D721Med (cell line): ENCODE measurements around the gene EYS.
A peak's percentile ranks its signal among the peaks of the same experiment; 100 is the strongest.

Experiments used
- DNase-seq: peaks from one replicate; pipeline ENCODE4 v3.0.0; 2011; ENCODE audit warnings: low spot score; ENCODE audit not compliant: insufficient read length
- FAIRE-seq: peaks from 2 replicates; lab custom pipeline; 2011; peaks lifted over from hg19 to GRCh38; lab: Jason Lieb, UNC
- TF ChIP-seq, protein P1 (sequence below): IDR thresholded peaks from 2 replicates; pipeline ENCODE4 v1.5.1; 2012; ENCODE audit warnings: mild to moderate bottlenecking, control low read depth; ENCODE audit not compliant: insufficient read depth; ENCODE audit errors: missing control alignments

The EYS gene

DNA sequence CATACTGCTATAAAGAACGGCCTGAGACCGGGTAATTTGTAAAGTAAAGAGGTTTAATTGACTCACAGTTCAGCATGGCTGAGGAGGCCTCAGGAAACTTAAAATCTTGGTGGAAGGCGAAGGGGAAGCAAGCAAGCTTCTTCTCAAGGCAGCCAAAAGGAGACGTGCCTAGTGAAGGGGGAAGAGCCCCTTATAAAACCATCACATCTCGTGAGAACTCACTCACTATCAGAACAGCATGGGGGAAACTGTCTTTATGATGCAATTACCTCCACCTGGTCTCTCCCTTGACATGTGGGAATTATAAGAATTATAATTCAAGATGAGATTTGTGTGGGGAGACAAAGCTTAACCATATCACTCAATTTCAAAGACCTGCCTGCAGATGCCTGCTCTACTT lies 447.0 kb downstream of the EYS start:
- FAIRE-seq: no peak
- TF ChIP-seq, protein P1, sequence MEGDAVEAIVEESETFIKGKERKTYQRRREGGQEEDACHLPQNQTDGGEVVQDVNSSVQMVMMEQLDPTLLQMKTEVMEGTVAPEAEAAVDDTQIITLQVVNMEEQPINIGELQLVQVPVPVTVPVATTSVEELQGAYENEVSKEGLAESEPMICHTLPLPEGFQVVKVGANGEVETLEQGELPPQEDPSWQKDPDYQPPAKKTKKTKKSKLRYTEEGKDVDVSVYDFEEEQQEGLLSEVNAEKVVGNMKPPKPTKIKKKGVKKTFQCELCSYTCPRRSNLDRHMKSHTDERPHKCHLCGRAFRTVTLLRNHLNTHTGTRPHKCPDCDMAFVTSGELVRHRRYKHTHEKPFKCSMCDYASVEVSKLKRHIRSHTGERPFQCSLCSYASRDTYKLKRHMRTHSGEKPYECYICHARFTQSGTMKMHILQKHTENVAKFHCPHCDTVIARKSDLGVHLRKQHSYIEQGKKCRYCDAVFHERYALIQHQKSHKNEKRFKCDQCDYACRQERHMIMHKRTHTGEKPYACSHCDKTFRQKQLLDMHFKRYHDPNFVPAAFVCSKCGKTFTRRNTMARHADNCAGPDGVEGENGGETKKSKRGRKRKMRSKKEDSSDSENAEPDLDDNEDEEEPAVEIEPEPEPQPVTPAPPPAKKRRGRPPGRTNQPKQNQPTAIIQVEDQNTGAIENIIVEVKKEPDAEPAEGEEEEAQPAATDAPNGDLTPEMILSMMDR: no peak
- no peak for DNase-seq

DNA sequence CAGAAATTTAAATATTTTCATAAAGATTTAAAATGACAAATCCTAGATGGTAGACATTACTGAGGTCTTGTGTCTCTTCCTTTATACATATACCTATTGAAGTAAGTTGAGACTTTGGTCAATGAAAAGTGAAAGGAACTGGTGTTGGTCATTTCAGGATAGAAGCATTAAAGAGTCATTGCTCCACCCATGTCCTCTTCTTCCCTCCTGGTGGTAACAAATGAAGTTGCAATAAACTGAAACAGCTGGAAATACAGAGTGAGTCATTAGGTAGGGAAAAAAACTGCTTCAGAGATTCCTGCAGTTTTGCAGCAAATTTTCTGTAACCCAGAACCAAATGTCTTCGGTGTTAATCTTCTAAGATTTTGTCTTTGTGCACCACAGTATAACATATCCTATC lies 448.0 kb downstream of the EYS start:
- DNase-seq (no peak), FAIRE-seq (peak; percentile 21)

DNA sequence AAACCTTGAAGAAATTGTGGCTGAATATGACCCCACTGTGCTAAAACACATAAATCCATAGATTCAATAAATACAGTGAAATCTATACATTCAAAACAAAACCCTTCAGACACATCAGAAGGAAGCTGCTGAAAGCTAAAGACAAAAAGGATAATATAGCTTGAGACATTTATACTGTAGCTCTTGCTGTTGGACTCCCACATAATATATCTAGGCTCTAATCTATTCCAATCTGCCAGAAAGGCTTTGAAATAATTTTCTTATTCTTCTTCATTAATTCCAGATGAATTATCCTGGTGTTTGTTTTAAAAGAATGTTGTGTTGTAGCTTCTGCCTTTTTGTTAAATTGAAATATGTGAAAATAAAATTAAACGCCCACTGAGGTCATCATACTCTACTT lies 454.0 kb downstream of the EYS start:
- FAIRE-seq (no peak), DNase-seq (no peak)
- TF ChIP-seq, protein P1: no peak

More for the DNA sequence above, 448.0 kb downstream of the EYS start:
- TF ChIP-seq, protein P1: no peak

DNA sequence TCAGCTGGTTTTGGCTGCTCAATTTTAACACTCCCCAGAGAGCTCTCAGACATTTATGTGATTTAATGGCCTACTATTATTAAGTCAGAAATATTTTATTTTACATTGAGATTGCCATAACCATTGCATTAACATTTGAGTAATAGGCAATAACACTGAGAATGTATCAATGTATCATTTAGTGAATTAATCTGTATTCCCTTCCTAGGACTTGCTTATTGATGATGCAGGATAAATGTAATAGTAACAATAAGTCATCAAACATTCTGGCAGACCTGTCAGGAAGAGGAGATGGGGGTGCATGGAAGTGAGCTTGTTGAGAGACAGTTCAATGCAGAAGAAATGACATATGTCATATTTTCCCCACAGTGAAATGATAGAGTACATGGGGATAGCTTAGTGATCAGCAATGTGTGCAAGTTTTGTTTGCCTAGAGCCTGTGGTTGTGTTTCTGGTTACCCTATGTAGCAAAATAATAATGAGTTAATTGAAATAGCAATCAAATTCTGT lies 458.9 kb downstream of the EYS start:
- DNase-seq (no peak), FAIRE-seq (no peak)
- TF ChIP-seq, protein P1: no peak

DNA sequence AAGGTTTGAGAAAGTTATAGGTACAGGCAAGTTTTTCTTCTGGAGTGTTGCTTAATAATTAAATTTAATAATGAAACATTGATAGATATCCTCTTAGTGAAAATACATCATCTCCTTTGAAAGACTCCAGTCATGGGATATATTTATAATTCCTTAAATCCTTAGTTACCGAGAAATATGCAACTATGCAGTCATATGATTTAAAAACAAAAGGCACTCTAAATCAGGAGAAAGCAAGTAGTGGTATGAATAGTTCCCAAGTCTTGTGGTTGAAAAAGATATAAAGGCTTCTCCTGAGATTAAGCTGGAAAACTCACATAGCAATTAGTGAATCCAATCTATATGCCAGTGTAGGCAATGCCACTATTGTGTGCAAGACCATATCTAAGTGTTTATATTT lies 475.4 kb downstream of the EYS start:
- TF ChIP-seq, protein P1: no peak
- no peak for DNase-seq
- FAIRE-seq: no peak

DNA sequence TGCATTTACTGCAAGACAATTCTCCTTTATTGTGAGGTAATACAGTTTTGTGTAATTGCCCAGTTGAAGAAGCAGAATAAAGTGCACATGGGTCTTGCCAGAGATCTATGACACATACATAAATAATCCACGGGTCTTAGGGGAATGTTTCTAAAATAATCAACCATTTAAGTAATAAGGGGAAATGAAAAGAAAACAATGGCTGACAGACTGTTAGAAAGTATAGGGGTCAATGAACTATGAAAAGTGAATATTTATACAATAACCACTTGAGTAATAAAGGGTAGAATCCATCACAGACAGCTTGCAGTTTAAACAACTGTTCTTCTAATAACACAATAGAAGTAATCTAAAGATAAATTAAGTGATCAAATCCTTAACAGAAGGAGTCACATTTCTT lies 477.2 kb downstream of the EYS start:
- FAIRE-seq (peak; percentile 11), DNase-seq (no peak)
- TF ChIP-seq, protein P1: no peak

DNA sequence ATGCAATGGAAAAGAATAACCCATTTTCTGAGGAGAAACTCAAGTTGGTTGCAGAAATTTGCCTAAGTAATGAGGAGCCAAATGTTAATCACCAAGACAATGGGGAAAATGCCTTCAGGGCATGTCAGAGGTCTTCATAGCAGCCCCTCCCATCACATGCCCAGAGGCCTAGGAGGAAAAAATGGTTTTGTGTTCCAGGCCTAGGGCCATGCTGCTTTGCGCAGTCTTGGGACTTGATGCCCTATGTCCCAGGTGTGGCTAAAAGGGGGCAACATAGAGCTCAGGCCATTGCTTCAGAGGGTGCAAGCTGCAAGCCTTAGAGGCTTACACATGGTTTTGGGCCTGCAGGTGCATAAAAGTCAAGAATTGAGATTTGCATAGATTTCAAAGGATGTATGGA lies 485.9 kb downstream of the EYS start:
- no peak for FAIRE-seq
- no peak for DNase-seq
- TF ChIP-seq, protein P1: no peak
